Gastrocnemius medialis (tissue), 4 donors: Measurements from ENCODE around the gene PCYOX1L.

Experiments used
- CTCF ChIP-seq, 5 experiments: fragments of 450-650 bp in 3 of 5; fragments of 200-600 bp in 2 of 5; sonication (generic) in 2 of 5; IDR thresholded peaks in 4 of 5; conservative IDR thresholded peaks in 1 of 5; 1 replicate in 4 of 5; 2 replicates in 1 of 5; pipeline ENCODE4 v1.5.1; 2016 to 2019; ENCODE audit warnings: antibody characterized with exemption in 5 of 5, mild to moderate bottlenecking in 3 of 5, moderate library complexity in 3 of 5
- POLR2A ChIP-seq, 2 donors: fragments of 450-650 bp; IDR thresholded peaks; one replicate each; pipeline ENCODE4 v1.6.1; 2017; ENCODE audit warnings: antibody characterized with exemption in 2 of 2, mild to moderate bottlenecking in 2 of 2, moderate library complexity in 2 of 2

GRCh38 chr5:149408252-149409099 is 50.6 kb downstream of the PCYOX1L start:
- TF ChIP-seq CTCF (IDR thresholded peaks at IDR 0.05 in 4 of 5, conservative IDR thresholded peaks at IDR 0.05 in 1 of 5) (no peak), POLR2A (IDR thresholded peaks at IDR 0.05) (no peak)
